K562 (cell line): Measurements from ENCODE around the gene ATF3. TPM values are rescaled to one million over a fixed set of nuclear protein-coding genes. Genes with fewer than 3 reads are reported as not detected.
A peak's percentile ranks its signal among the peaks of the same experiment; 100 is the strongest.

Source experiments
- ATF4 ChIP-seq: fragments of 450-650 bp; formaldehyde crosslinking; IDR thresholded peaks from 2 replicates; pipeline ENCODE4 v1.4.0; 2022; ENCODE audit warnings: mild to moderate bottlenecking, moderate library complexity
- BRCA1 ChIP-seq, 2 experiments: fragments of 450-650 bp in 1 of 2; sonication (generic) in 1 of 2; formaldehyde crosslinking in 1 of 2; IDR thresholded peaks; 2 replicates each; pipeline versions ENCODE4 v1.5.0 to v1.6.1; 2017 to 2020; ENCODE audit warnings: mild to moderate bottlenecking in 1 of 2, missing genetic modification reagents in 1 of 2
- CBFA2T3 ChIP-seq: fragments of 450-650 bp; IDR thresholded peaks from 2 replicates; pipeline ENCODE4 v1.6.1; 2017
- CREB1 ChIP-seq, 2 experiments: sonication (generic) in 1 of 2; formaldehyde crosslinking in 1 of 2; IDR thresholded peaks; 2 replicates each; pipeline versions ENCODE4 v1.6.1 to v1.8.0; 2012 to 2022; ENCODE audit warnings: inconsistent platforms in 1 of 2, mild to moderate bottlenecking in 1 of 2, missing genetic modification reagents in 1 of 2, moderate library complexity in 1 of 2
- E2F4 ChIP-seq: sonication (generic); formaldehyde crosslinking; IDR thresholded peaks from 2 replicates; pipeline ENCODE4 v1.8.0; 2022; ENCODE audit warnings: mild to moderate bottlenecking, low read depth, missing genetic modification reagents
- HNRNPUL1 ChIP-seq: fragments of 200-400 bp; formaldehyde crosslinking; IDR thresholded peaks from 2 replicates; pipeline ENCODE4 v1.6.1; 2017; ENCODE audit warnings: low read length
- KAT8 ChIP-seq: fragments of 450-650 bp; IDR thresholded peaks from 2 replicates; pipeline ENCODE4 v1.6.1; 2016; ENCODE audit warnings: low read depth, mild to moderate bottlenecking
- KDM5B ChIP-seq: fragments of 200-600 bp; sonication (generic); IDR thresholded peaks from 2 replicates; pipeline ENCODE4 v1.6.1; 2012; ENCODE audit warnings: low read depth, mild to moderate bottlenecking, moderate library complexity, low read length, control low read depth, inconsistent platforms; ENCODE audit not compliant: insufficient replicate concordance
- MYBL2 ChIP-seq, 2 experiments: fragments of 450-650 bp in 1 of 2; sonication (generic) in 1 of 2; formaldehyde crosslinking in 1 of 2; IDR thresholded peaks; 2 replicates each; pipeline versions ENCODE4 v1.6.1 to v1.8.1; 2017 to 2022; ENCODE audit warnings: borderline replicate concordance in 1 of 2, inconsistent platforms in 1 of 2, low read depth in 1 of 2, mild to moderate bottlenecking in 1 of 2, missing genetic modification reagents in 1 of 2, moderate library complexity in 1 of 2
- MYC ChIP-seq, 2 experiments: fragments of 250-450 bp in 1 of 2; sonication (Bioruptor Pico) in 1 of 2; IDR thresholded peaks; 2 replicates each; pipeline versions ENCODE4 v1.5.1 to v1.6.1; 2012 to 2021; ENCODE audit warnings: low read depth in 2 of 2, borderline replicate concordance in 1 of 2, improper control_type of control experiment in 1 of 2, low read length in 1 of 2, mild to moderate bottlenecking in 1 of 2, moderate library complexity in 1 of 2
- NFE2 ChIP-seq: IDR thresholded peaks from 2 replicates; pipeline ENCODE4 v1.6.1; 2014; ENCODE audit warnings: antibody characterized with exemption, low read depth
- NFXL1 ChIP-seq: fragments of 450-650 bp; formaldehyde crosslinking; IDR thresholded peaks from 2 replicates; pipeline ENCODE4 v1.4.0; 2021; ENCODE audit warnings: mild to moderate bottlenecking
- NR2C2 ChIP-seq, 2 experiments: fragments of 200-800 bp in 1 of 2; sonication (Bioruptor generic) in 1 of 2; sonication (generic) in 1 of 2; formaldehyde crosslinking in 1 of 2; IDR thresholded peaks; 2 replicates each; pipeline versions ENCODE4 v1.6.1 to v1.8.0; 2016 to 2022; ENCODE audit warnings: mild to moderate bottlenecking in 1 of 2, missing compliant biosample characterization in 1 of 2, missing genetic modification characterization in 1 of 2, missing genetic modification reagents in 1 of 2
- PTTG1 ChIP-seq: fragments of 450-650 bp; IDR thresholded peaks from 2 replicates; pipeline ENCODE4 v1.6.1; 2016; ENCODE audit warnings: low read depth, mild to moderate bottlenecking, missing genetic modification characterization, missing compliant biosample characterization
- PURB ChIP-seq: sonication (generic); formaldehyde crosslinking; IDR thresholded peaks from 2 replicates; pipeline ENCODE4 v1.9.0; 2021; ENCODE audit warnings: low read depth, mild to moderate bottlenecking, missing genetic modification reagents
- SETDB1 ChIP-seq: IDR thresholded peaks from one replicate; pipeline ENCODE4 v1.6.1; 2012; ENCODE audit warnings: low read length, control low read depth, inconsistent platforms
- ZNF12 ChIP-seq: sonication (generic); formaldehyde crosslinking; IDR thresholded peaks from 2 replicates; pipeline ENCODE4 v1.4.0; 2020; ENCODE audit warnings: mild to moderate bottlenecking, missing genetic modification reagents
- ZNF134 ChIP-seq: fragments of 250-450 bp; sonication (Bioruptor Pico); conservative IDR thresholded peaks from 2 replicates; pipeline ENCODE4 v1.4.0; 2020
- ZNF384 ChIP-seq: IDR thresholded peaks from 2 replicates; pipeline ENCODE4 v1.6.1; 2012; ENCODE audit warnings: low read depth, low read length, improper control_type of control experiment
- ZNF589 ChIP-seq: fragments of 200-800 bp; sonication (Bioruptor generic); IDR thresholded peaks from 2 replicates; pipeline ENCODE4 v1.6.1; 2016; ENCODE audit warnings: low read depth, missing genetic modification characterization, missing compliant biosample characterization
- polyA plus RNA-seq, 8 experiments: library from polyadenylated mRNA; depleted of rRNA in 4 of 8; stranded (reverse) in 5 of 8; unstranded in 3 of 8; fragments of >200 nt; fragmentation: Nextera tagmentation in 2 of 8; fragmentation: Illumina TruSeq in 1 of 8; extraction: Ambion mirVana in 2 of 8; extraction: Trizol in 1 of 8; gene quantifications; 2 replicates each; pipeline versions ENCODE4 v1.2.1 to v1.2.3, GENCODE V29; 2011 to 2014; ENCODE audit warnings: inconsistent platforms in 1 of 8, missing spikeins in 1 of 8
- total RNA-seq, 7 experiments: library from RNA; depleted of rRNA in 6 of 7; stranded (reverse); fragments of >200 nt in 6 of 7; fragmentation: Illumina TruSeq in 2 of 7; extraction: Trizol in 2 of 7; gene quantifications; 2 replicates each; pipeline versions ENCODE4 v1.2.1 to v1.2.3, GENCODE V29; 2011 to 2021; ENCODE audit warnings: low replicate concordance in 1 of 7
- TF ChIP-seq, protein P1 (sequence below): fragments of 250-450 bp; sonication (Bioruptor Pico); IDR thresholded peaks from 2 replicates; pipeline ENCODE4 v1.4.0; 2020; ENCODE audit warnings: mild to moderate bottlenecking, moderate library complexity, borderline replicate concordance

The ATF3 gene
- total and polyA plus RNA-seq, 9 of the 15 experiments (the other 6 are each of a cell fraction or from before 2014, with no cell fraction given), result 3.5 to 28.2 (median 19.8) TPM

GRCh38 chr1:212608392-212608958 lies at the start of gene ATF3 (continued):
- TF ChIP-seq ZNF12 (CRISPR knock-in tag) (peak; percentile 42; the same call in 1 of the 2 replicates), KDM5B (peak; percentile 99), NFXL1 (no peak), CREB1 (IDR thresholded peaks at IDR 0.05) (peak; percentile 89), CREB1 (CRISPR knock-in tag; IDR thresholded peaks at IDR 0.05) (peak; percentile 80), NR2C2 (CRISPR knock-in tag; IDR thresholded peaks at IDR 0.05) (peak; percentile 80; the same call in 1 of the 2 replicates), NR2C2 (tag; IDR thresholded peaks at IDR 0.05) (peak; percentile 69; the same call in 1 of the 2 replicates), PURB (no peak), ATF4 (CRISPR knock-in tag) (peak; percentile 99), MYC (IDR thresholded peaks at IDR 0.05; ENCODE audit: low read depth, low read length) (peak; percentile 98), MYC (CRISPR knock-in tag; IDR thresholded peaks at IDR 0.05; ENCODE audit: borderline replicate concordance, low read depth) (no peak), ZNF384 (peak; percentile 24; the same call in 1 of the 2 replicates), CBFA2T3 (peak; percentile 39; the same call in 1 of the 2 replicates), SETDB1 (no peak), KAT8 (no peak), ZNF134 (no peak), MYBL2 (IDR thresholded peaks at IDR 0.05; ENCODE audit: low read depth) (no peak), MYBL2 (CRISPR knock-in tag; IDR thresholded peaks at IDR 0.05; ENCODE audit: borderline replicate concordance) (no peak), PTTG1 (tag) (no peak), BRCA1 (IDR thresholded peaks at IDR 0.05) (no peak), BRCA1 (CRISPR knock-in tag; IDR thresholded peaks at IDR 0.05) (no peak), HNRNPUL1 (no peak), E2F4 (peak; percentile 73), NFE2 (no peak), ZNF589 (CRISPR knock-in tag) (peak; percentile 81; the same call in 1 of the 2 replicates)
- TF ChIP-seq, protein P1, sequence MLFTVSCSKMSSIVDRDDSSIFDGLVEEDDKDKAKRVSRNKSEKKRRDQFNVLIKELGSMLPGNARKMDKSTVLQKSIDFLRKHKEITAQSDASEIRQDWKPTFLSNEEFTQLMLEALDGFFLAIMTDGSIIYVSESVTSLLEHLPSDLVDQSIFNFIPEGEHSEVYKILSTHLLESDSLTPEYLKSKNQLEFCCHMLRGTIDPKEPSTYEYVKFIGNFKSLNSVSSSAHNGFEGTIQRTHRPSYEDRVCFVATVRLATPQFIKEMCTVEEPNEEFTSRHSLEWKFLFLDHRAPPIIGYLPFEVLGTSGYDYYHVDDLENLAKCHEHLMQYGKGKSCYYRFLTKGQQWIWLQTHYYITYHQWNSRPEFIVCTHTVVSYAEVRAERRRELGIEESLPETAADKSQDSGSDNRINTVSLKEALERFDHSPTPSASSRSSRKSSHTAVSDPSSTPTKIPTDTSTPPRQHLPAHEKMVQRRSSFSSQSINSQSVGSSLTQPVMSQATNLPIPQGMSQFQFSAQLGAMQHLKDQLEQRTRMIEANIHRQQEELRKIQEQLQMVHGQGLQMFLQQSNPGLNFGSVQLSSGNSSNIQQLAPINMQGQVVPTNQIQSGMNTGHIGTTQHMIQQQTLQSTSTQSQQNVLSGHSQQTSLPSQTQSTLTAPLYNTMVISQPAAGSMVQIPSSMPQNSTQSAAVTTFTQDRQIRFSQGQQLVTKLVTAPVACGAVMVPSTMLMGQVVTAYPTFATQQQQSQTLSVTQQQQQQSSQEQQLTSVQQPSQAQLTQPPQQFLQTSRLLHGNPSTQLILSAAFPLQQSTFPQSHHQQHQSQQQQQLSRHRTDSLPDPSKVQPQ (CRISPR knock-in tag), result no peak
